GM18507 (cell line): Measurements from ENCODE around the gene ALOXE3.
A peak's percentile ranks its signal among the peaks of the same experiment; 100 is the strongest.

ENCODE experiments used
- DNase-seq: peaks from one replicate; pipeline ENCODE4 v3.0.0; 2011; ENCODE audit warnings: low read depth; ENCODE audit not compliant: insufficient read length; ENCODE audit errors: extremely low spot score
- FAIRE-seq: peaks from 2 replicates; lab custom pipeline; 2011; peaks lifted over from hg19 to GRCh38; lab: Jason Lieb, UNC

The ALOXE3 gene

GRCh38 chr17:8124350-8125153 is 6.2 kb upstream of the ALOXE3 start:
- no peak for DNase-seq
- FAIRE-seq: no peak

- FAIRE-seq: no peak
- DNase-seq: no peak
Observed at GRCh38 chr17:8123695-8124349, 5.5 kb upstream of the ALOXE3 start, which contains the start of gene HES7. TSS of gene HES7 (minus strand) at chr17:8124106. CDS start at chr17:8124084, 22 bp downstream.

- peak; percentile 52 for FAIRE-seq
Observed at GRCh38 chr17:8122924-8123694, 4.8 kb upstream of the ALOXE3 start.

GRCh38 chr17:8122422-8122923 is 4.2 kb upstream of the ALOXE3 start:
- DNase-seq: no peak
- no peak for FAIRE-seq

More at GRCh38 chr17:8122924-8123694, 4.8 kb upstream of the ALOXE3 start:
- no peak for DNase-seq

- no peak for DNase-seq
- peak; percentile 42 for FAIRE-seq
Observed at GRCh38 chr17:8121681-8122421, 3.5 kb upstream of the ALOXE3 start.

- FAIRE-seq (no peak), DNase-seq (no peak)
Observed at GRCh38 chr17:8121407-8121680, 3.0 kb upstream of the ALOXE3 start.

- no peak for FAIRE-seq
- DNase-seq: no peak
Observed at GRCh38 chr17:8120520-8121406, 2.4 kb upstream of the ALOXE3 start.

GRCh38 chr17:8119581-8120519 is 1.5 kb upstream of the ALOXE3 start:
- DNase-seq (no peak), FAIRE-seq (peak; percentile 94)

GRCh38 chr17:8118769-8119580 is 661 bp upstream of the ALOXE3 start:
- DNase-seq (no peak), FAIRE-seq (peak; percentile 68)

- no peak for DNase-seq
- FAIRE-seq: no peak
Observed at GRCh38 chr17:8117367-8117979, 841 bp downstream of the ALOXE3 start.

- DNase-seq (no peak), FAIRE-seq (no peak)
Observed at GRCh38 chr17:8116776-8117175, 1.5 kb downstream of the ALOXE3 start.

GRCh38 chr17:8110907-8111306 is 7.4 kb downstream of the ALOXE3 start:
- DNase-seq (no peak), FAIRE-seq (no peak)

- DNase-seq (no peak), FAIRE-seq (no peak)
Observed at GRCh38 chr17:8110456-8110804, 7.9 kb downstream of the ALOXE3 start.

- DNase-seq (no peak), FAIRE-seq (peak; percentile 73)
Observed at GRCh38 chr17:8109661-8110455, 8.5 kb downstream of the ALOXE3 start.

- no peak for FAIRE-seq
- DNase-seq: no peak
Observed at GRCh38 chr17:8108972-8109660, 9.2 kb downstream of the ALOXE3 start.
